Gastroesophageal sphincter (tissue), 3 donors: Measurements from ENCODE around the gene SPSB4.

Experiments used
- CTCF ChIP-seq, 4 experiments: fragments of 200-600 bp in 2 of 4; fragments of 450-650 bp in 2 of 4; sonication (generic) in 1 of 4; IDR thresholded peaks; one replicate each; pipeline ENCODE4 v1.5.1; 2017 to 2019; ENCODE audit warnings: antibody characterized with exemption in 4 of 4, mild to moderate bottlenecking in 2 of 4, moderate library complexity in 2 of 4
- EP300 ChIP-seq: sonication (generic); formaldehyde crosslinking; IDR thresholded peaks from one replicate; pipeline ENCODE4 v1.6.1; 2017; ENCODE audit warnings: antibody characterized with exemption, mild to moderate bottlenecking
- POLR2A ChIP-seq, 2 donors: fragments of 450-650 bp; IDR thresholded peaks; one replicate each; pipeline ENCODE4 v1.6.1; 2017; ENCODE audit warnings: antibody characterized with exemption in 2 of 2, mild to moderate bottlenecking in 2 of 2, moderate library complexity in 1 of 2

GRCh38 chr3:141012571-141012970 lies 38.6 kb upstream of the SPSB4 start:
- TF ChIP-seq CTCF (IDR thresholded peaks at IDR 0.05), result no peak
- TF ChIP-seq POLR2A (IDR thresholded peaks at IDR 0.05), result no peak
- TF ChIP-seq EP300, result no peak
